ENCODE results near the gene BEND6.
A peak's percentile ranks its signal among the peaks of the same experiment; 100 is the strongest.

The BEND6 gene

DNA sequence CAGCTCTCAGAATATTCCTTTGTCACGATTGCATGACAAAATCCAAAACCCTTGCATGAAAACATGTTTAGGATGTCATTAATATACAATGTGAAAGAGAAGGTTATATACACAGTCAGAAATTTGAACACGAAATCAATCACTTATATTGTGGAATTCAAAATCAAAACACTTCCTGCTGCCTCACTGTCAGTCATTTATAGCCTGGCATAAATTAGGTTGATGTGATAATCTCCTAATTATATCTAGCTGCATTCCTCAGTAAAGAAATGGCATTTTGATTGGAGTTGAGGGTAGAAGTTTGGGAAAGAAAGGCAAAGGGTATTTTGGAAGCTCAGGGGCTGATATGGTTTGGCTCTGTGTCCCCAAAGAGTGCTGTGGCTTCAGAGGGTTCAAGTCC is 24.1 kb upstream of the BEND6 start:
- TF ChIP-seq, protein P1, sequence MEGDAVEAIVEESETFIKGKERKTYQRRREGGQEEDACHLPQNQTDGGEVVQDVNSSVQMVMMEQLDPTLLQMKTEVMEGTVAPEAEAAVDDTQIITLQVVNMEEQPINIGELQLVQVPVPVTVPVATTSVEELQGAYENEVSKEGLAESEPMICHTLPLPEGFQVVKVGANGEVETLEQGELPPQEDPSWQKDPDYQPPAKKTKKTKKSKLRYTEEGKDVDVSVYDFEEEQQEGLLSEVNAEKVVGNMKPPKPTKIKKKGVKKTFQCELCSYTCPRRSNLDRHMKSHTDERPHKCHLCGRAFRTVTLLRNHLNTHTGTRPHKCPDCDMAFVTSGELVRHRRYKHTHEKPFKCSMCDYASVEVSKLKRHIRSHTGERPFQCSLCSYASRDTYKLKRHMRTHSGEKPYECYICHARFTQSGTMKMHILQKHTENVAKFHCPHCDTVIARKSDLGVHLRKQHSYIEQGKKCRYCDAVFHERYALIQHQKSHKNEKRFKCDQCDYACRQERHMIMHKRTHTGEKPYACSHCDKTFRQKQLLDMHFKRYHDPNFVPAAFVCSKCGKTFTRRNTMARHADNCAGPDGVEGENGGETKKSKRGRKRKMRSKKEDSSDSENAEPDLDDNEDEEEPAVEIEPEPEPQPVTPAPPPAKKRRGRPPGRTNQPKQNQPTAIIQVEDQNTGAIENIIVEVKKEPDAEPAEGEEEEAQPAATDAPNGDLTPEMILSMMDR (IDR thresholded peaks at IDR 0.05; ENCODE audit: control insufficient read depth, insufficient read depth, low read depth, low read length, missing control alignments): no peak
- DNase-seq (ENCODE audit: low read depth): no peak
- H3K4me3 ChIP-seq (ENCODE audit: control insufficient read depth, low read depth, low read length): no peak overlapping the region

DNA sequence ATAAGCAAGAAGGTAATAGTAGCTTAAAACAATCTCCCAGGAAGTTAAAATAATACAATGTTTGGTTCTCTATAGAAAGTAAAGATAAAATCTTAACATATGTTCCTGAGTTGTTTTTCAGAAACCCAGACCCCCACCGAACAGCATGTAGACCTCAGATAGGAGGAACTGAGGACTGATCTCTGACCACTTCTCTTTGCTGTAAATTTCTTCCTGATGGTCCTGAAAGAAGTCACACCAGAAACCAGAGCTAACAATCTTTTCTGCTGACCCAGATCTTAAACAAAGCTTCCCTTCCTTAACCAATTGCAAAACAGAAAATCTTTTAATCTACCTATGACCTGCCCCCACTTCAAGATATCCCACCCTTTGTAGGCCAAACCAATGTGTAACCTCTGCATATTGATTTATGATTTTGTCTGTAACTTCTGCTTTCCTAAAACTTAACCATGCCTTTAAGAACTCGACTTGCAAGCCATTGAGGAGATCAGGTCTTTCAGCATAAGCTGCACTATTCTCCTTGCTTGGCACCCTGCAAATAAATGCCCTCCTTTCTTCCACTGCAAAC is 21.9 kb upstream of the BEND6 start:
- no peak for DNase-seq (ENCODE audit: low read depth)
- H3K4me3 ChIP-seq (ENCODE audit: control insufficient read depth, low read depth, low read length): no peak overlapping the region
- TF ChIP-seq, protein P1 (IDR thresholded peaks at IDR 0.05; ENCODE audit: control insufficient read depth, insufficient read depth, low read depth, low read length, missing control alignments): no peak

DNA sequence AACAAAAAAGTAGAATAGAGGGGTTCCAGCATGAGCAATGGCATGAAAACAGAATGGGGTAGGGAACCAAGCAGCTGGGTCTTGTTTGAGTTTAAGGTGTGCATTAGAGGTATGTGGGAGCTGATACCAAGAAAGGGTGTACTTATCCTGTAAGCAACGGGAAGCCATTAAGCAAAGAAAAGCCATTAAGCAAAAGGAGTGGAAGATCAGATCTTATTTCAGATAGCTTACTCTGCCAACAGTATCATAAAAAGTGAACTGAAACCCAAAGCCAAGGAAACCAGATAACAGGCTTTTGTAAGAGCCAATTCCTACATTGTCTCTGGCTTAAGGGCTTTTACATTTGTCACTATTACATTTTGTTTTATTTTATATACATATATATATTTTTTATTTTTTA is 21.3 kb upstream of the BEND6 start:
- DNase-seq (ENCODE audit: low read depth): no peak
- no peak overlapping the region for H3K4me3 ChIP-seq (ENCODE audit: control insufficient read depth, low read depth, low read length)
- TF ChIP-seq, protein P1 (IDR thresholded peaks at IDR 0.05; ENCODE audit: control insufficient read depth, insufficient read depth, low read depth, low read length, missing control alignments): no peak

DNA sequence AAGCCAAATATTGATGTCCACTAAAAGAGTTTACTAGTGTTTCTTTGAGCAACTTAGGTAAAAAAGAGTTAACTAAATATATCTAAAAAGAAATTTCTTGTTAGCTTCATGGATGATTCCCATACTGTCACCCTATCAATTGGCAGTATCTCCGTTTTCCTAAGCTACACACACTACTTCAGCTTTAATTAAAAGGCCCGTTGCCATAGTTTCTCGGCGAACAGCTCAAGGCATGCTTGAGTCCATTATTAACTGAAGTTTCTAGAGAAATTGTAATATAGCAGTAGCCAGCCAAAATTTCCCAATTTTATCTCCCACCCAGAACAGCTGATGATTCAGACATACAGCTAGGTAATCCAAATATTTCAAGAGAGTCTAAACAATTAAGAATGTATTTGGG is 20.0 kb upstream of the BEND6 start:
- TF ChIP-seq, protein P1 (IDR thresholded peaks at IDR 0.05; ENCODE audit: control insufficient read depth, insufficient read depth, low read depth, low read length, missing control alignments): no peak
- no peak for DNase-seq (ENCODE audit: low read depth)
- no peak overlapping the region for H3K4me3 ChIP-seq (ENCODE audit: control insufficient read depth, low read depth, low read length)

DNA sequence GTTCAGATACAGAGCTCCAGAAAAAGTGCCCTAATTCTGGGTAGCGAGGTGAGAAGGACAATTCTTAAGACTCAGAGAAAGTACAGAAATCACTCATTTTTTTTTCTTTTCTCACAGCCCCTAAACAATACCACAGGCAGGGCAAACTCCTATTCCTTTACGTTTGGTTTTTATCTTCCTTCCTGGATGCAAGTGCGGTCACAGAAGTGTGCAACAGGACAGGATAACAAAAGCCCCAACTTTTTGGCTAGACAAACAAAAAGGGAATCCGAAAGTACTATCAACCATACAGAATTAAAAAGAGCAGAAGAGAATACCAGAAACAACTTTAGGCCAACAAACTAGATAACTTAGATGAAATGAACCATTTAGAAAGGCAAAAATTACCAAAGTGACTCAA is 18.4 kb upstream of the BEND6 start:
- no peak for DNase-seq (ENCODE audit: low read depth)
- no peak overlapping the region for H3K4me3 ChIP-seq (ENCODE audit: control insufficient read depth, low read depth, low read length)
- TF ChIP-seq, protein P1 (IDR thresholded peaks at IDR 0.05; ENCODE audit: control insufficient read depth, insufficient read depth, low read depth, low read length, missing control alignments): no peak

DNA sequence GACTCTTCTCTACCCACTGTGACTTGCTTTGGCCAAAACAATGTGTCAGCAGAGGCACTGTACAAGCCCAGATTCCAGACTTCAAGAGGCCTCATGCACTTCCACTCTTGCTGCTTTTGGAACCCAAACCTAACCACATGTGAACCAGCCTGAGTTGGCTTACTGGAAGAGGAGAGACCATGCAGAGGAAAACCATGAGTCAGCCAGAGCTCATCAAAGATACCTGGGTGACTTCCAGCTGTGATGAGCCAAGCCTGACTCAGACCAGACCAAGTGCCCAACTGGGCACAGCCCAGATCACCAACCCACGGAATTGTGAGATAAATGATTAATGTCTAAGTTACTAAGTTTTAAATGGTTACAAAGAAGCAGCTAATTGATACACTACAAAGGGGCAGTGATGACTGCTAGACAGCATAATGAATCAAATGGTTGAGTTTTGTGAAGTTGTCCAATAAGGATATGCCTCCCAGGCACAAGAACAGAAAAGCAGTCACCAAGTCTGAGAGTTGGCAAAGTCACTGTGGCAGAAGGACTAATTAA is 16.2 kb upstream of the BEND6 start:
- TF ChIP-seq, protein P1 (IDR thresholded peaks at IDR 0.05; ENCODE audit: control insufficient read depth, insufficient read depth, low read depth, low read length, missing control alignments): no peak
- DNase-seq (ENCODE audit: low read depth): peak; percentile 99
- no peak overlapping the region for H3K4me3 ChIP-seq (ENCODE audit: control insufficient read depth, low read depth, low read length)
